Nephron (organoid): ENCODE measurements around the gene KRT25.

Experiments used
- H3K27ac Mint-ChIP-seq, 3 experiments: 2 replicates each; pipeline ENCODE4 v1.8.0; 2020; ENCODE audit warnings: mixed read lengths in 3 of 3, mild to moderate bottlenecking in 2 of 3, moderate library complexity in 1 of 3
- H3K27me3 Mint-ChIP-seq: 2 replicates; pipeline ENCODE4 v1.8.0; 2021; ENCODE audit warnings: low read depth, mild to moderate bottlenecking, moderate library complexity, mixed read lengths
- H3K36me3 Mint-ChIP-seq: 2 replicates; pipeline ENCODE4 v1.8.0; 2020; ENCODE audit warnings: low read depth, mixed read lengths
- H3K4me1 Mint-ChIP-seq: 2 replicates; pipeline ENCODE4 v1.8.0; 2020; ENCODE audit warnings: mixed read lengths
- H3K4me3 Mint-ChIP-seq, 3 experiments: 2 replicates each; pipeline ENCODE4 v1.8.0; 2020; ENCODE audit warnings: mild to moderate bottlenecking in 3 of 3, mixed read lengths in 3 of 3, moderate library complexity in 2 of 3
- H3K9me3 Mint-ChIP-seq: 2 replicates; pipeline ENCODE4 v1.8.0; 2020; ENCODE audit warnings: mixed read lengths
- CTCF ChIP-seq, 3 experiments: fragments of 200-600 bp; sonication (generic); IDR thresholded peaks; one replicate each; pipeline ENCODE4 v1.5.0; 2021; ENCODE audit warnings: antibody characterized with exemption in 3 of 3; ENCODE audit not compliant: unreplicated experiment in 3 of 3

Gene KRT25

DNA sequence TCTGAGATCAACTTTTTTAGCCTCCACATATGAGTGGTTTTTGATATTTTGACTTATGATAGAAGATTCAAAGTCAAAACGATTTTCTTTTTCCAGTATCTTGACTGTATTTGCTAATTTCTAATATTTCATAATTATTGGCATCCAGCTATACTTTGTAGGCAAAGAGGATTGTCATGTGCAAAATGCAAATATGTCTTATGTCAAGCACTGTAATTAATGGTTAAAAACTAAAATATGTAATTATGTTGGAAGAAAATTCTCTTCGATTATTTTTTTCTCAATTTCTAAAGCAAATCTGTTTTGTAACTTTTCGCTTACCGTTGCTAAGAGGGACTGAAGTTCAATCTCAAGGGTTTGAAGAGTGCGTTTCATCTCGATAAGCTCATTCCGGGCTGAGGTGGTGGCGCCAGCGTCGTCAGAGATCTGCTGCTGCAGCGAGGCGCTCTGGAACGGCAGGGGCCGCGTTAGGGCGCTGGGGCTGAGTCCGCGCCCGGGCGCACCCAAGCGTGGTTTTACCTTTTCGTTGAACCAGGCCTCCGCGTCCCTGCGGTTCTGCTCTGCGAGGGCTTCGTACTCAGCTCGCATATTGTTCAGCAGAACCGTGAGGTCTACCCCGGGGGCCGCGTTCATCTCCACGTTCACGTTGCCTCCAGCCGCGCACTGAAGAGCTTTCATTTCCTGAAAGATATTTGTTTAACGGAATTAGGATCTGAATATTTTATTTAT, 24.2 kb upstream of the KRT25 start:
- Mint-ChIP-seq H3K36me3 (no peaks in the 10 kb centered on the region), H3K4me3 (no peak overlapping the region), H3K27me3 (peaks cover 9% of the 10 kb centered on the region), H3K9me3 (no peaks in the 10 kb centered on the region), H3K4me1 (peaks cover 8% of the 10 kb centered on the region), H3K27ac (no peak overlapping the region)
- TF ChIP-seq CTCF (IDR thresholded peaks at IDR 0.05; ENCODE audit: unreplicated experiment in 3 of 3): no peak

DNA sequence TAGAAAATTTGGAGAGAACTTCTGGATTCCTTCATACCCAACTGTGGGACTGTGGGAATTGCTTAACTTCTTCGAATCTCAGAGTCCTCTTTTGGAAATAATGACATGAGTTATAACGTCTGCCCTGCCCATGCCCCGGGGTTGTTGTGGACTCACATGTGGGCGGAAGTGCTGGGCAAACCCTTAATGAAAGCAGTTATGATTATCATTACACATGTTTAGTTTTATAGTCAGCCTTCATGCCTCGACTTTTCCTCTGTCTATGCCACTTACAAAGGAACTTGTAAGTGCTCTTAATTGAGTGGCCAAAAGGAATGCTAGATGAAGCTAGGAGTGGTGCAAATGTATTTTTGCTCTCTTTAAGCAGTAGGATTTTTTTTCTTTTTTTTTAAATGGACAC, 23.3 kb upstream of the KRT25 start:
- Mint-ChIP-seq H3K4me3 (no peak overlapping the region), H3K27me3 (peaks cover 9% of the 10 kb centered on the region), H3K4me1 (peaks cover 8% of the 10 kb centered on the region), H3K27ac (no peak overlapping the region), H3K36me3 (no peaks in the 10 kb centered on the region), H3K9me3 (no peaks in the 10 kb centered on the region)
- TF ChIP-seq CTCF (IDR thresholded peaks at IDR 0.05; ENCODE audit: unreplicated experiment in 3 of 3): no peak

DNA sequence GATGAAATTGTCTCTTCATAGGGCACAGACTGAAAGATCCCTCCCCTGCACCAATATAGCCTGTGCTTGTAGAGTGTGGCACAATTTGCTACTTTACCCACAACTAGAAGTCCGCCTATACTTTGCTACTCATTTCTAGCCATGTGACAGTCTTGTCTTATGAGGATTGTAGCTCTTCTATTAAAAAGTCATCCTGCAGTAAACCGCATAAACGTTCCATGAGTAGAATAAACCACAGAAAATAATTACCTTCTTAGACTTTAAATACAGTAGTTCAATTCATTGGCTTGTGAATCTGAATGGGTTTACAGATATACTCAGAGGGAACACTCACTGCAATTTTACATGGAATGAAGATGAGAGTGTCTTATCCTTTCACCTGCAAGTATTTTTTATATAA, 22.8 kb upstream of the KRT25 start:
- H3K27me3 Mint-ChIP-seq: peaks cover 9% of the 10 kb centered on the region

GRCh38 chr17:40777459-40777858, 22.3 kb upstream of the KRT25 start:
- Mint-ChIP-seq H3K27me3 (peaks cover 13% of the 10 kb centered on the region), H3K4me1 (peaks cover 8% of the 10 kb centered on the region), H3K27ac (no peak overlapping the region), H3K4me3 (no peak overlapping the region), H3K9me3 (no peaks in the 10 kb centered on the region), H3K36me3 (no peaks in the 10 kb centered on the region)
- TF ChIP-seq CTCF (IDR thresholded peaks at IDR 0.05; ENCODE audit: unreplicated experiment in 3 of 3): no peak

More for the DNA sequence above, 22.8 kb upstream of the KRT25 start:
- no peaks in the 10 kb centered on the region for H3K36me3 Mint-ChIP-seq
- H3K4me3 Mint-ChIP-seq: no peak overlapping the region
- H3K27ac Mint-ChIP-seq: no peak overlapping the region
- no peak for TF ChIP-seq CTCF (IDR thresholded peaks at IDR 0.05; ENCODE audit: unreplicated experiment in 3 of 3)
- peaks cover 8% of the 10 kb centered on the region for H3K4me1 Mint-ChIP-seq
- no peaks in the 10 kb centered on the region for H3K9me3 Mint-ChIP-seq

DNA sequence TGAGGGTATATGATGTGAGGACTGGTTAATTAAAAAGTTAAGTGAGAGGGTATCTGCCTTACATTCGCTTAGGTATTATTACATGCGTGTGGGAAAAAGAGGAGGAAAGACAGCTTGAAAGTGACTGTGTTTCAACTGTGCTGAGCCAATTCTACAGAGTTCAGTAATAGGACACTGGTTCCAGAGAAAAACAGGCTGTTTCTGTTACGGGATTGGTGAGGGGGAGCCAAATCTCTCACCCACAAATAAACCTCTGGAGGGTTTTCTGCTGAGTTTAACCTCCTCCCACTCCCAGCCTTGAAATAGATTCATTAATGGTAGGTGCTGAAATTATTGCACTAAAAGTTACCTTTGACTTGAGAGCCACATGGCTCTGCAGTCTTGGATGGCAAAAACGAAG, 20.8 kb upstream of the KRT25 start:
- Mint-ChIP-seq H3K9me3 (no peaks in the 10 kb centered on the region), H3K4me1 (peaks cover 8% of the 10 kb centered on the region), H3K27ac (peak overlapping the region in 1 of 3 experiments; percentile 15), H3K4me3 (no peak overlapping the region), H3K27me3 (peaks cover 16% of the 10 kb centered on the region), H3K36me3 (no peaks in the 10 kb centered on the region)
- no peak for TF ChIP-seq CTCF (IDR thresholded peaks at IDR 0.05; ENCODE audit: unreplicated experiment in 3 of 3)

DNA sequence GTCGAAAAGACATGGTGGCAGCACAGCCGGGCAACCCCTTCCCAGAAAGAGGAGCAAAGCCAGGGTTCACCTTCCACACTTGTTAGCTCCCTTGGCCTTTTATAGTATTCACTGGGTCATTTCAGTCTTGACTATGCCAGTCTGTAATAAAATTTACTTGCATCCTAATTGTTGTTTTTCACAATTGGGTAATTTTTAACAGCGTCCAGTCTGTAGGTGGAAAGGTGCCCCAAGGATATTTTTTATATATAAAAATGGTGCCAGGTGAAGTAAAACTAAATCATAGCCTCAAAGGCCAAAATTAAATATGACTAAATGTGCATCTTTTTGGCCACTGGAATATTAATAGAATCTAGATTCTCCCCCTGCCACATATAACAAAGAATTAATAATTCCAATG, 17.0 kb upstream of the KRT25 start, which contains the start of gene KRT26:
KRT26 (minus strand) TSS at position 101 of the 400 bp plus-strand sequence; CDS start at position 13, 88 bp downstream.
- H3K4me1 Mint-ChIP-seq: peaks cover 8% of the 10 kb centered on the region
- no peaks in the 10 kb centered on the region for H3K9me3 Mint-ChIP-seq
- no peak within 1 kb of the TSS for H3K4me3 Mint-ChIP-seq
- H3K27ac Mint-ChIP-seq: no peak within 1 kb of the TSS
- H3K36me3 Mint-ChIP-seq: no peaks in the 10 kb centered on the region
- H3K27me3 Mint-ChIP-seq: peaks cover 17% of the 10 kb centered on the region
- TF ChIP-seq CTCF (IDR thresholded peaks at IDR 0.05; ENCODE audit: unreplicated experiment in 3 of 3): no peak
